UCSD-AML1 (cell line): ENCODE data around the gene TRAIP.
"Not testable (repeated sequence)": the region's sequence is repeated elsewhere in the genome, so short reads cannot be mapped to it uniquely, and the experiment has no call there.

Source experiments
- DNase-seq: peaks from one replicate; lab custom pipeline; 2025; ENCODE audit not compliant: unreplicated experiment; lab: John Stamatoyannopoulos, UW

The TRAIP gene

GRCh38 chr3:49826016-49826415 is 30.3 kb downstream of the TRAIP start:
- DNase-seq, result no peak

GRCh38 chr3:49823131-49823530 is 33.2 kb downstream of the TRAIP start:
- DNase-seq, result not testable (repeated sequence)

GRCh38 chr3:49813497-49814174 is 42.7 kb downstream of the TRAIP start, which contains the start of gene UBA7:
TSS of gene UBA7 (minus strand) at chr3:49813953. CDS start at chr3:49813787, 166 bp downstream.
- peak; percentile 60 for DNase-seq

- no peak for DNase-seq
Observed at GRCh38 chr3:49812916-49813496, 43.4 kb downstream of the TRAIP start.

- DNase-seq, result peak; percentile 87
Observed at GRCh38 chr3:49807431-49808114, 48.8 kb downstream of the TRAIP start.

GRCh38 chr3:49806850-49807249 is 49.5 kb downstream of the TRAIP start:
- DNase-seq, result peak; percentile 80

GRCh38 chr3:49805897-49806701 is 50.3 kb downstream of the TRAIP start:
- peak; percentile 93 for DNase-seq

- peak; percentile 88 for DNase-seq
Observed at GRCh38 chr3:49805367-49805782, 51.0 kb downstream of the TRAIP start.

- peak; percentile 71 for DNase-seq
Observed at GRCh38 chr3:49804141-49805041, 52.0 kb downstream of the TRAIP start.

- peak; percentile 84 for DNase-seq
Observed at GRCh38 chr3:49803465-49804140, 52.8 kb downstream of the TRAIP start.

GRCh38 chr3:49802719-49803464 is 53.5 kb downstream of the TRAIP start, which contains the start of gene INKA1:
TSS of gene INKA1 (plus strand) at chr3:49803261. CDS start at chr3:49803393, 132 bp downstream.
- DNase-seq, result peak; percentile 90

- no peak for DNase-seq
Observed at GRCh38 chr3:49801160-49801559, 55.2 kb downstream of the TRAIP start.

- DNase-seq, result no peak
Observed at GRCh38 chr3:49799761-49800160, 56.6 kb downstream of the TRAIP start, which contains the start of gene CDHR4. TSS of gene CDHR4 (minus strand) at chr3:49799873. CDS start at chr3:49799812, 61 bp downstream.

GRCh38 chr3:49799105-49799504 is 57.3 kb downstream of the TRAIP start:
- no peak for DNase-seq

- no peak for DNase-seq
Observed at GRCh38 chr3:49794926-49795905, 61.1 kb downstream of the TRAIP start.

GRCh38 chr3:49794431-49794830 is 61.9 kb downstream of the TRAIP start:
- DNase-seq, result no peak

GRCh38 chr3:49793486-49794085 is 62.8 kb downstream of the TRAIP start:
- no peak for DNase-seq
